Measurements from ENCODE around the gene FGGY. TPM values are rescaled to one million over a fixed set of nuclear protein-coding genes. Genes with fewer than 3 reads are reported as not detected.

FGGY gene
- total RNA-seq, 1 experiment from 2014 or later: 14.6 TPM

DNA sequence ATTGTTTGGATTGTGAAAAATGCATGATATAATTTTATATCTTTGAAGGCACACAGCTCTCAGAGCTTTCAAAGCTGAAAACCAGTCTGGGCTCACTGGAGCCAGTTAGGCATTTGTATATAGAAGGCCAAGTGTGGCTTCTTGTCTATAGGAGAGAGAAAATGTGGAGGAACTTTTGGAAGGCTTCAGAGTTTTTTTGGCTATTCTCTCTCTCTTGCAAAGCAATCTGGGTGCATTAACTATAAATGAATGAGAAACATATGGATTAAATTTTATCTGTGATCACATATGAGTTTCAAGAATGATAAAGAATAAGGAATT is 301.2 kb downstream of the FGGY start:
- H3K27ac ChIP-seq (ENCODE audit: insufficient read length, low read depth, low read length): no peak overlapping the region
- no peak overlapping the region for H2BK15ac ChIP-seq (ENCODE audit: low read depth, low read length)
- Mint-ChIP-seq H3K9me3 (no peaks in the 10 kb centered on the region), H3K27me3 (ENCODE audit: low read depth) (no peaks in the 10 kb centered on the region), H3K27ac (no peak overlapping the region), H3K36me3 (ENCODE audit: insufficient read depth in 1 of 3, low read depth in 3 of 3) (no peaks in the 10 kb centered on the region), H3K4me3 (no peak overlapping the region), H3K4me1 (peaks cover 20 to 21% of the 10 kb centered on the region in 2 experiments)
- no peaks in the 10 kb centered on the region for H3K79me2 ChIP-seq (ENCODE audit: insufficient read depth, low read length)
- DNase-seq: no peak
- no peaks in the 10 kb centered on the region for H3K9me3 ChIP-seq (ENCODE audit: control insufficient read depth, low read depth, low read length)
- no peak overlapping the region for H3T11ph ChIP-seq (ENCODE audit: low read length)
- H2BK120ac ChIP-seq (ENCODE audit: low read depth, low read length, poor library complexity, severe bottlenecking): no peak overlapping the region
- H4K8ac ChIP-seq (replicated peaks; ENCODE audit: insufficient read length, low read depth, low read length): no peak overlapping the region
- H3K27me3 ChIP-seq (ENCODE audit: insufficient read depth, low read length): no peaks in the 10 kb centered on the region
- no peak overlapping the region for H3K18ac ChIP-seq (ENCODE audit: insufficient read length, low read depth, low read length)
- no peak overlapping the region for H3K56ac ChIP-seq (ENCODE audit: insufficient read length, low read depth, low read length)
- no peak overlapping the region for H3K23ac ChIP-seq (ENCODE audit: insufficient read length, low read depth, low read length)
- no peak overlapping the region for H4K5ac ChIP-seq (ENCODE audit: insufficient read length, low read depth, low read length)
- H3K4me2 ChIP-seq (ENCODE audit: insufficient read depth, insufficient read length, low read length): no peak overlapping the region
- H2AFZ ChIP-seq (ENCODE audit: low read length): no peak overlapping the region
- no peak overlapping the region for H2AK5ac ChIP-seq (ENCODE audit: insufficient read length, low read length)
- H2BK20ac ChIP-seq (ENCODE audit: low read depth, low read length, poor library complexity, severe bottlenecking): no peak overlapping the region
- H4K20me1 ChIP-seq (ENCODE audit: control insufficient read depth, insufficient read depth, insufficient read length): no peaks in the 10 kb centered on the region
- no peaks in the 10 kb centered on the region for H3K23me2 ChIP-seq (ENCODE audit: insufficient read length, low read depth, low read length, poor library complexity, severe bottlenecking)
- H3K79me1 ChIP-seq (ENCODE audit: insufficient read depth, low read depth, low read length, poor library complexity, severe bottlenecking): no peaks in the 10 kb centered on the region
- peaks cover 3% of the 10 kb centered on the region; the same call in 1 of the 2 replicates for H3K4me1 ChIP-seq (ENCODE audit: insufficient read depth, low read length)
- H2BK5ac ChIP-seq (ENCODE audit: insufficient read length, low read length): no peak overlapping the region
- no peak overlapping the region for H3K4ac ChIP-seq (ENCODE audit: low read depth, low read length)
- no peak overlapping the region for H3K14ac ChIP-seq (ENCODE audit: insufficient read depth, low read length)
- no peak overlapping the region for H4K91ac ChIP-seq (ENCODE audit: insufficient read length, low read depth, low read length)
- no peak overlapping the region for H3K9ac ChIP-seq (ENCODE audit: extremely low read depth, insufficient read length, low read length)
- TF ChIP-seq CTCF (conservative IDR thresholded peaks at IDR 0.05): no peak
- H2BK12ac ChIP-seq (ENCODE audit: insufficient read length, low read depth, low read length): no peak overlapping the region
